Measurements from ENCODE around the gene GZMH. TPM values are rescaled to one million over a fixed set of nuclear protein-coding genes. Genes with fewer than 3 reads are reported as not detected.

Gene GZMH
- total RNA-seq, 1 donor from 2014 or later: not detected

DNA sequence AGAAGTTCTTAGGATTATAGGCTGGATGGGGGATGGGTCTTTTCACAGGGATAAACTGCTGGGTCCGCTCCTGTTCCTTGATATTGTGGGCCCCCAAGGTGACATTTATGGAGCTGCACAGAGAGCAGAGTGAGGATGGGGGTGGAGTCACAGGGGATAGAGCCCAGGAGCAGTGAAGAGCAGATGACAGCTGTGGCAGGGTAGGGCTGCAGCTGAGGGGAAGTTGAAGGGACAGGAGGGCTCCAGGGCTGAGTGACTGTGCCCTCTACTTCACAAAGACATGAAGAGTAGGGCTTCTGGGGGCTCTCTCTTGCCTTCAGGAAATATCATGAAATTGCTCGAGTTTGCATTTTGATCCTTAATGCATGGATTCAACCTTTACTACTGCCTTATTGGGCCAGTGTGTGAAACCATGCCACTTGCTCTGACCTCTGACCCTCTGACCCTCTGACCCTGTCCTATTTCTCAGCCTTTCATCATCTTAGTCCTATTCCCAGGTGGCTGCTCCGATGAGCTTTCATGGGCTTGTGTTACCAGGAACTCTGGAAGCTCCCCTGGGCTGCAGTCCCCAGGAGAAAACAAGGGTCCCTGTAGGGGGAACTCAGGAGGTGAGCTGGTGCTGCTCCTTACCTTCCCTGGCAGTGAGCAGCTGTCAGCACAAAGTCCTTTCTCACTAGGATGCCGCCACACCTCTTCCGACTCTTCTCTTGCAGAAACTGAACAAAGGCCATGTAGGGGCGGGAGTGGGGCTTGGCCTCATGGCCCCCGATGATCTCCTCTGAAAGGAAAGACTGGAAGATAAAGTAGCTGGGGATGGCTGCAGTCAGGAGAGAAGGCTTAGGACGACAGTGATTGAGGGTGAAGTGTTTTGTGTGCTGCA lies 1.6 kb downstream of the GZMH start:
- Mint-ChIP-seq H3K36me3 (ENCODE audit: unreplicated experiment) (no peaks in the 10 kb centered on the region), H3K9me3 (ENCODE audit: unreplicated experiment) (no peaks in the 10 kb centered on the region), H3K27ac (ENCODE audit: unreplicated experiment) (no peak overlapping the region), H3K4me3 (ENCODE audit: unreplicated experiment) (no peak overlapping the region), H3K4me1 (ENCODE audit: unreplicated experiment) (no peaks in the 10 kb centered on the region), H3K27me3 (ENCODE audit: unreplicated experiment) (no peaks in the 10 kb centered on the region)
- TF ChIP-seq CTCF (IDR thresholded peaks at IDR 0.05): no peak
- no peak for DNase-seq (ENCODE audit: extremely low spot score, unreplicated experiment)

DNA sequence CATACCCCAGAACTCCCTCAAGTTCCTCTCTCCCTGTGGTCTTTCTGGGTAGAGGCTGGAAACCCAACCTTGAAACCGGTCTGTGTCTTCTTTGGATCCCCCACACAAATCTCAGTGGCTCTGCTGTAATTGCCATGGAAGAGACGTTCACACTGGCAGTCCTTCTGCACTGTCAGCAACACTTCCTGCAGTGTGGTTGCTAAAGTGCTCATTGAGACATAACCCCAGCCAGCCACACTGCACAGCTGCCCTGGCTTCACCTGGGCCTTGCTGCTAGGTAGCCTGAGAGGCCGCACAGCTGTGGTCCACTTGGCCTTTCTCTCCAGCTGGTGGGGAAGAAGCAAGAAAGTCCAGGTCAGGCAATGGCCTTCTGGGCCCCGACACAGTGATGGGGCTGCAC lies 2.4 kb downstream of the GZMH start:
- Mint-ChIP-seq H3K4me3 (ENCODE audit: unreplicated experiment) (no peak overlapping the region), H3K27me3 (ENCODE audit: unreplicated experiment) (no peaks in the 10 kb centered on the region), H3K36me3 (ENCODE audit: unreplicated experiment) (no peaks in the 10 kb centered on the region), H3K9me3 (ENCODE audit: unreplicated experiment) (no peaks in the 10 kb centered on the region), H3K4me1 (ENCODE audit: unreplicated experiment) (no peaks in the 10 kb centered on the region), H3K27ac (ENCODE audit: unreplicated experiment) (no peak overlapping the region)
- TF ChIP-seq CTCF (IDR thresholded peaks at IDR 0.05): no peak
- DNase-seq (ENCODE audit: extremely low spot score, unreplicated experiment): no peak

- no peak for TF ChIP-seq CTCF (IDR thresholded peaks at IDR 0.05)
- no peak overlapping the region for H3K27ac Mint-ChIP-seq (ENCODE audit: unreplicated experiment)
- DNase-seq (ENCODE audit: extremely low spot score, unreplicated experiment): no peak
- no peaks in the 10 kb centered on the region for H3K36me3 Mint-ChIP-seq (ENCODE audit: unreplicated experiment)
- no peaks in the 10 kb centered on the region for H3K4me1 Mint-ChIP-seq (ENCODE audit: unreplicated experiment)
- H3K9me3 Mint-ChIP-seq (ENCODE audit: unreplicated experiment): no peaks in the 10 kb centered on the region
- H3K27me3 Mint-ChIP-seq (ENCODE audit: unreplicated experiment): no peaks in the 10 kb centered on the region
- no peak overlapping the region for H3K4me3 Mint-ChIP-seq (ENCODE audit: unreplicated experiment)
Observed at GRCh38 chr14:24606297-24606696, 3.2 kb downstream of the GZMH start.

GRCh38 chr14:24605435-24606190 lies 3.9 kb downstream of the GZMH start:
- Mint-ChIP-seq H3K36me3 (ENCODE audit: unreplicated experiment) (no peaks in the 10 kb centered on the region), H3K4me3 (ENCODE audit: unreplicated experiment) (no peak overlapping the region), H3K27me3 (ENCODE audit: unreplicated experiment) (no peaks in the 10 kb centered on the region), H3K9me3 (ENCODE audit: unreplicated experiment) (no peaks in the 10 kb centered on the region), H3K27ac (ENCODE audit: unreplicated experiment) (no peak overlapping the region), H3K4me1 (ENCODE audit: unreplicated experiment) (no peaks in the 10 kb centered on the region)
- DNase-seq (ENCODE audit: extremely low spot score, unreplicated experiment): no peak
- peak; percentile 29 for TF ChIP-seq CTCF (IDR thresholded peaks at IDR 0.05)

DNA sequence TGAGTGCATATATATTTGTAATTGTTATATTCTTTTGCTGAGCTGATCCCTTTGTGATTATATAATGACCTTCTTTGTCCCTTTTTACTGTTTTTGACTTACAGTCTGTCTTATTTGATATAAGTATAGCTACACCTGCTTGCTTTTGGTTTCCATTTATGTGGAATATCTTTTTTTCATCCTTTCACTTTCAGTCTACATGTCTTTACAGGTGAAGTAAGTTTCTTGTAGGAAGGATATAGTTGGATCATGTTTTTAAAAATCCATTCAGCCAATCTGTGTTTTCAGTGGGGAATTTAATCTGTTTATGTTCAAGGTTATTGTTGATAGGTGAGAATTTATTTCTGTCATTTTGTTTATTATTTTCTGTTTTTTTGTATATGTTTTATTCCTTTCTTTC lies 12.1 kb downstream of the GZMH start:
- Mint-ChIP-seq H3K9me3 (ENCODE audit: unreplicated experiment) (peaks cover 13% of the 10 kb centered on the region), H3K4me1 (ENCODE audit: unreplicated experiment) (no peaks in the 10 kb centered on the region), H3K4me3 (ENCODE audit: unreplicated experiment) (no peak overlapping the region), H3K27me3 (ENCODE audit: unreplicated experiment) (no peaks in the 10 kb centered on the region), H3K27ac (ENCODE audit: unreplicated experiment) (no peak overlapping the region), H3K36me3 (ENCODE audit: unreplicated experiment) (no peaks in the 10 kb centered on the region)
- TF ChIP-seq CTCF (IDR thresholded peaks at IDR 0.05): no peak
- no peak for DNase-seq (ENCODE audit: extremely low spot score, unreplicated experiment)

Measured in osteocyte (in vitro differentiated cells).